ENCODE data around the gene MT1E. TPM values are rescaled to one million over a fixed set of nuclear protein-coding genes. Genes with fewer than 3 reads are reported as not detected.

MT1E gene
- total and polyA plus RNA-seq, 2 donors, result 2.1 to 126 TPM

DNA sequence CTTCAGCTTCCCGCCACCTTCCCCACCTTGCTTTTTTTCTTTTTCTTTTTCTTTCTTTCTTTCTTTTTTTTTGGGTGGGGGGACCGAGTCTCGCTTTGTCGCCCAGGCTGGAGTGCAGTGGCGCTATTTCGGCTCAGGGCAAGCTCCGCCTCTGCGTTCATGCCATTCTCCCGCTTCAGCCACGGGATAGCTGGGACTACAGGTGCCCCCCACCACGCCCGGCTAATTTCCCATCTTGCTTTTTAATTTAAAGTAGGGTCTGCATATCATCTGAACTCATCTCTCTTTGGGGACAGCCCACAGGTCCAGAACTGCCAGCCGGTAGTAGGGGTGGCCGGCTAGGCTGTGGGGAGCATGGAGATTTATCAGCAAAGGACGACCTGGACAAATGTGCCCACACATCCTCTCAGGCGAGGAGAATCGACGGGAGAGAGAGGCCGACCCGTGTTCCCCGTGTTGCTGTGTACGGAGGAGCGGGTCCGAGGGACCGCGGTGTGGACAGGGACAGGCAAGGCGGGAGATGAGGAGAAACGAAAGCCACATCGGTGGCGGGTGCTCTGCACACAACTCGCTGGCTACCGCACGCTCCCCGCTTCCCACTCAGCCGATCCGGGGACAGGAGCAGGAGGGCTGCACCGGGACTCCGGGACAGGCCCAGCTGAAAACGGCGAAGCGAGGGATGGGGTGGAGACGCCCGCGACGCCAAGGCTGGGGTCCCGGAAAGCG is 9.3 kb downstream of the MT1E start:
- no peaks in the 10 kb centered on the region for H3K36me3 ChIP-seq (ENCODE audit: control insufficient read depth in 2 of 2, insufficient read depth in 2 of 2, low read length in 1 of 2)
- peaks cover 74 to 99% of the 10 kb centered on the region in 2 donors for H3K27me3 ChIP-seq (ENCODE audit: control insufficient read depth in 2 of 2, insufficient read depth in 1 of 2, low read length in 1 of 2)
- no peaks in the 10 kb centered on the region for H3K9me3 ChIP-seq (ENCODE audit: control insufficient read depth in 2 of 2, insufficient read depth in 1 of 2, low read length in 1 of 2)
- 8% methylated on average over 47 of the region's 47 CpGs for WGBS
- H3K27ac ChIP-seq (ENCODE audit: low read depth in 1 of 2, low read length in 1 of 2), result no peak overlapping the region
- peaks cover 3 to 9% of the 10 kb centered on the region in 2 donors for H3K4me1 ChIP-seq (ENCODE audit: control insufficient read depth in 2 of 2, insufficient read depth in 2 of 2, low read length in 2 of 2)
- no peak overlapping the region for H3K4me3 ChIP-seq (ENCODE audit: low read length in 2 of 2)
- no peak for DNase-seq (ENCODE audit: low read depth in 6 of 9, low spot score in 9 of 9)

DNA sequence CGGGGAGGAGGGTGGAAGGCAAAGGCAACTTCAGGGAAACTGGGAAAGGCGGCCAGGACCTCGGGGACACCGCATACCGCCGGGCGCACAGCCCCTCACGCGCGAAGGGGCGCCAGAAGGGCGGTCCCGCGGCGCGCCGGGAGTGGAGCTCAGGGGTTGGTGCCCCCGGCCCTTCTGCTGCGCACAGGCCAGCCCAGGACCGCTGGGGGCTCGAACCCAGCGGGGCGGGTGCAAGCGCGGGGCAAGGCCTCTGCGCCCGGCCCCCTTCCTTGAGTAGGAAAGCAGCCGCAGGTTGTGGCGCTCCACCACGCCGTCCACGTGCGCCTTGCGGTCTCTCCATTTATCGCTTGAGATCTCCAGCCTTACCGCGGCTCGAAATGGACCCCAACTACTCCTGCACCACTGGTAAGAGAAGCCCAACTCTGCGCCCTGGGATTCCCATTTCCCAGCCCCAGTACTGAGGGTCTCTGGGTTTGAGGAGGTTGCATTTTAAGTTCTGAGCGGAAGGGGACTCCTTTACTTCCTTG is 9.9 kb downstream of the MT1E start:
- WGBS, result 3% methylated on average over 40 of the region's 40 CpGs
- H3K4me3 ChIP-seq (ENCODE audit: low read length in 2 of 2), result no peak overlapping the region
- no peak for DNase-seq (ENCODE audit: low read depth in 6 of 9, low spot score in 9 of 9)
- H3K27ac ChIP-seq (ENCODE audit: low read depth in 1 of 2, low read length in 1 of 2), result no peak overlapping the region
- H3K4me1 ChIP-seq (ENCODE audit: control insufficient read depth in 2 of 2, insufficient read depth in 2 of 2, low read length in 2 of 2), result peaks cover 3 to 9% of the 10 kb centered on the region in 2 donors
- peaks cover 70 to 99% of the 10 kb centered on the region in 2 donors for H3K27me3 ChIP-seq (ENCODE audit: control insufficient read depth in 2 of 2, insufficient read depth in 1 of 2, low read length in 1 of 2)
- no peaks in the 10 kb centered on the region for H3K36me3 ChIP-seq (ENCODE audit: control insufficient read depth in 2 of 2, insufficient read depth in 2 of 2, low read length in 1 of 2)
- no peaks in the 10 kb centered on the region for H3K9me3 ChIP-seq (ENCODE audit: control insufficient read depth in 2 of 2, insufficient read depth in 1 of 2, low read length in 1 of 2)

DNA sequence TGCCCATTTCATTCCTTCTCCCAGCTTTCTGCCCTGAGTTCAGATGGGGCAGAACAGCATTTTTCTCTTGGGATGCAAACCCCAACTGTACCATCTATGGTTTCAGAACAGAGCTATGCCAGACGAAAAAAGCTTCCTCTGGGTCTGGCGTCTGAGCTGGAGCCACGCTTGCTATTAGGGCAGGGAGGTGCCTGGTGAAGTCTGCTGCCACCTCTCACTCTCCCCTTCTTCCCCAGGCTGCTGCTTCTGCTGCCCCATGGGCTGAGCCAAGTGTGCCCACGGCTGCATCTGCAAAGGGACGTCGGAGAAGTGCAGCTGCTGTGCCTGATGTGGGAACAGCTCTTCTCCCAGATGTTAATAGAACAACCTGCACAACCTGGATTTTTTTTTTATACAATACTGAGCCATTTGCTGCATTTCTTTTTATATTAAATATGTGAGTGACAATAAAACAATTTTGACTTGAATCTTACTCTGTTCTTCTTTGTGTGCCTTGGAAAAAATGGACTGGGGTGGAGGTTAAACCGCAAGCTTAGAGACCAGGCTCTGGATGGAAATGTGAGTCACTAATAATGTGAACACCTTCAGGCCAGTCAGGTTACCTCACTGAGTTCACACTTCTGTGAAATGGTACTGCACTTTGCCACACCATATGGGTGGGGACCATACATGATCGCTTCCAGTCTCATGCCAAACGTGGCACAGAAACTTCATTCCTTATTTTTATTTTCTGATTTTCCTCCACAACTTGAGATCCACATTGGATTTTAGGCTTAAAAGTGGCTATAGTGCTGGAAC is 11.2 kb downstream of the MT1E start:
- peaks cover 69 to 99% of the 10 kb centered on the region in 2 donors for H3K27me3 ChIP-seq (ENCODE audit: control insufficient read depth in 2 of 2, insufficient read depth in 1 of 2, low read length in 1 of 2)

DNA sequence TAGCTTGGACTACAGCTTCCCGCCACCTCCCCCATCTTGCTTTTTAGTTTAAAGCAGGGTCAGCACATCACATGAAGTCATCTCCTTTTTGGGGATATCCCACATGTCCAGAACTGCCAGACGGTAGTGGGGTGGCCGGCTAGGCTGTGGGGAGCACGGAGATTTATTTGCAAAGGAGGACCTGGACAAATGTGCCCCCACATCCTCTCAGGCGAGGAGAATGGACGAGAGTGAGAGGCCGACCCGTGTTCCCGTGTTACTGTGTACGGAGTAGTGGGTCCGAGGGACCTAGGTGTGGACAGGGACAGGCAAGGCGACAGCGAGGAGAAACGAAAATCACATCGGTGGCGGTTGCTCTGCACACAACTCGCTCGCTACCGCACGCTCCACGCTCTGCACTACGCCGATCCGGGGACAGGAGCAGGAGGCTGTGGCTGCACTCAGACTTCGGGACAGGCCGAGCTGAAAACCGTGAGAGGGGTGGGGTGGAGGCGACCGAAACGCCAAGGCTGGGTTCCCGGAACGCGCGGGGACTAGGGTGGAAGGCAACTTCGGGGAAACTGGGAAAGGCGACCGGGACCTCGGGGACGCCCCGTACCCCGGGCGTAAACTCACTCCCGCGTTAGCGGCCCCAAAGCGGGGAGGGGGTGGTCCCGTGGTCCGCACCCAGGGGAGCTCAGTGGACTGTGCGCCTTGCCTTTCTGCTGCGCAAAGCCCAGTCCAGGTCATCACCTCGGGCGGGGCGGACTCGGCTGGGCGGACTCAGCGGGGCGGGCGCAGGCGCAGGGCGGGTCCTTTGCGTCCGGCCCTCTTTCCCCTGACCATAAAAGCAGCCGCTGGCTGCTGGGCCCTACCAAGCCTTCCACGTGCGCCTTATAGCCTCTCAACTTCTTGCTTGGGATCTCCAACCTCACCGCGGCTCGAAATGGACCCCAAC is 12.5 kb downstream of the MT1E start, which contains the start of gene MT1A:
Gene MT1A, plus strand, starts transcription at position 853 of the 937 bp plus-strand sequence. Its CDS starts 73 bp downstream, at position 926.
- H3K4me3 ChIP-seq (ENCODE audit: low read length in 2 of 2), result no peak within 1 kb of the TSS
- H3K9me3 ChIP-seq (ENCODE audit: control insufficient read depth in 2 of 2, insufficient read depth in 1 of 2, low read length in 1 of 2), result no peaks in the 10 kb centered on the region
- DNase-seq (ENCODE audit: low read depth in 6 of 9, low spot score in 9 of 9), result no peak
- H3K4me1 ChIP-seq (ENCODE audit: control insufficient read depth in 2 of 2, insufficient read depth in 2 of 2, low read length in 2 of 2), result peaks cover 4 to 12% of the 10 kb centered on the region in 2 donors
- 5% methylated on average over 68 of the region's 68 CpGs for WGBS
- H3K27ac ChIP-seq (ENCODE audit: low read depth in 1 of 2, low read length in 1 of 2), result no peak within 1 kb of the TSS
- no peaks in the 10 kb centered on the region for H3K36me3 ChIP-seq (ENCODE audit: control insufficient read depth in 2 of 2, insufficient read depth in 2 of 2, low read length in 1 of 2)
- H3K27me3 ChIP-seq (ENCODE audit: control insufficient read depth in 2 of 2, insufficient read depth in 1 of 2, low read length in 1 of 2), result peaks cover 70 to 99% of the 10 kb centered on the region in 2 donors

More for the DNA sequence above, 11.2 kb downstream of the MT1E start:
- Histone ChIP-seq H3K27ac (ENCODE audit: low read depth in 1 of 2, low read length in 1 of 2) (no peak overlapping the region), H3K36me3 (ENCODE audit: control insufficient read depth in 2 of 2, insufficient read depth in 2 of 2, low read length in 1 of 2) (no peaks in the 10 kb centered on the region), H3K4me3 (ENCODE audit: low read length in 2 of 2) (no peak overlapping the region), H3K4me1 (ENCODE audit: control insufficient read depth in 2 of 2, insufficient read depth in 2 of 2, low read length in 2 of 2) (peaks cover 3 to 9% of the 10 kb centered on the region in 2 donors), H3K9me3 (ENCODE audit: control insufficient read depth in 2 of 2, insufficient read depth in 1 of 2, low read length in 1 of 2) (no peaks in the 10 kb centered on the region)
- no peak for DNase-seq (ENCODE audit: low read depth in 6 of 9, low spot score in 9 of 9)
- WGBS, result 18% methylated on average over 9 of the region's 9 CpGs

DNA sequence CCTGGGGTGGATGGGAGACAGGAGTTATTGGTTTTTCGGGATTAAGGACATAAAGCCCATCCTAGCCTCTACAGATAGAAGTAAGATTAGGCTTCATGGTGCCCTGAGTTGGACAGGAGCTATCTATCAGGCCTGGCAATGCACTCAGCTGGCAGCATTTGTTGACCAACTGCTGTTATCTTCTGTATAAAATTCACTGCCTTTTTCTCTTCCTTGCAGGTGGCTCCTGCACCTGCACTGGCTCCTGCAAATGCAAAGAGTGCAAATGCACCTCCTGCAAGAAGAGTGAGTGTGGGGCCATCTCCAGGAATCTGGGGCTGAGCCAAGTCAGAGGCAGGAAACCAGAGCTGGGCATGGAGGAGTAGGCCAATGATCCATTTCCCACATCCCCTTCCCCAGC is 13.5 kb downstream of the MT1E start:
- no peaks in the 10 kb centered on the region for H3K36me3 ChIP-seq (ENCODE audit: control insufficient read depth in 2 of 2, insufficient read depth in 2 of 2, low read length in 1 of 2)
- no peaks in the 10 kb centered on the region for H3K9me3 ChIP-seq (ENCODE audit: control insufficient read depth in 2 of 2, insufficient read depth in 1 of 2, low read length in 1 of 2)
- WGBS, result 62% methylated on average over 1 of the region's 1 CpG
- H3K4me3 ChIP-seq (ENCODE audit: low read length in 2 of 2), result no peak overlapping the region
- DNase-seq (ENCODE audit: low read depth in 6 of 9, low spot score in 9 of 9), result no peak
- H3K27me3 ChIP-seq (ENCODE audit: control insufficient read depth in 2 of 2, insufficient read depth in 1 of 2, low read length in 1 of 2), result peaks cover 73 to 99% of the 10 kb centered on the region in 2 donors
- H3K27ac ChIP-seq (ENCODE audit: low read depth in 1 of 2, low read length in 1 of 2), result no peak overlapping the region
- peaks cover 10 to 19% of the 10 kb centered on the region in 2 donors for H3K4me1 ChIP-seq (ENCODE audit: control insufficient read depth in 2 of 2, insufficient read depth in 2 of 2, low read length in 2 of 2)

DNA sequence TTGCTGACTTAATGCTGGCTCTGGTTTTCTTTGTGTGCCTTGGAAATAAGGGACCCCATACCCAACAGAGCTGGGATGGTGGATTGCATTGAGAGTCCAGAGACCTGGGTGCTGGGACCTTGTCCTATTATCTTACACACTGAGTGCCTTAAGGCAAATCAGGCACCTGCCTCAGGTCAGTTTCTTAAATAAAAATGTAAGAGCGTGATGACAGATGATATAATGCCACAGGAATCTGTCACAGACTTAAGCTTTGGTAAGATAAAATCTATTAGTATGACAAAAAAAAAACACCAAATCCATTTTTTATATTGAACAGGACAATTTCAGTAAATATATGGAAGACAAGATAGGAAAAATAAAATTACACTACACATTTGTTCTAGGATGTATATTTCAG is 14.5 kb downstream of the MT1E start:
- Histone ChIP-seq H3K36me3 (ENCODE audit: control insufficient read depth in 2 of 2, insufficient read depth in 2 of 2, low read length in 1 of 2) (no peaks in the 10 kb centered on the region), H3K4me1 (ENCODE audit: control insufficient read depth in 2 of 2, insufficient read depth in 2 of 2, low read length in 2 of 2) (peaks cover 10 to 19% of the 10 kb centered on the region in 2 donors), H3K9me3 (ENCODE audit: control insufficient read depth in 2 of 2, insufficient read depth in 1 of 2, low read length in 1 of 2) (no peaks in the 10 kb centered on the region), H3K27ac (ENCODE audit: low read depth in 1 of 2, low read length in 1 of 2) (no peak overlapping the region), H3K4me3 (ENCODE audit: low read length in 2 of 2) (no peak overlapping the region), H3K27me3 (ENCODE audit: control insufficient read depth in 2 of 2, insufficient read depth in 1 of 2, low read length in 1 of 2) (peaks cover 74 to 99% of the 10 kb centered on the region in 2 donors)
- DNase-seq (ENCODE audit: low read depth in 6 of 9, low spot score in 9 of 9), result no peak
- WGBS, result 99% methylated on average over 1 of the region's 1 CpG

DNA sequence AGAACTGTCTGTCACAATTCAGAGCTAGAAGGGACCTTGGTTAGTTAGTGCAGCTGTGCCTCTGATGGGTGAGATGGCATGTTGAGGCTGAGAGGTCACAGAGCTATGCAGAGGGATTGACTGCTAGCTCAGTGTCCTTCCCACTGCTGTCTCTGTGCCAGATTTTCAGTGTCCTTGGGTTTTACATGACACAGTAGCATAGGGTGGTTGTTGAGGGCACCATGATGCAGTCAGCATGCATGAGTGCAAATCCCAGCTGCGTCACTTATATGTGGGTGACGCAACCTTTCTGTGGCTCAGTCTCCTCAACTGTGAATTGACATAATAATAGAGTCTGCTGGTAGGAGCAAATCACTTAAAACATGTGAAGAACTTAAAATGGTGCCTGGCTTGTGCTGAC is 15.6 kb downstream of the MT1E start:
- WGBS, result 97% methylated on average over 2 of the region's 2 CpGs
- Histone ChIP-seq H3K4me1 (ENCODE audit: control insufficient read depth in 2 of 2, insufficient read depth in 2 of 2, low read length in 2 of 2) (peaks cover 7 to 15% of the 10 kb centered on the region in 2 donors), H3K4me3 (ENCODE audit: low read length in 2 of 2) (no peak overlapping the region), H3K27me3 (ENCODE audit: control insufficient read depth in 2 of 2, insufficient read depth in 1 of 2, low read length in 1 of 2) (peaks cover 74 to 99% of the 10 kb centered on the region in 2 donors), H3K9me3 (ENCODE audit: control insufficient read depth in 2 of 2, insufficient read depth in 1 of 2, low read length in 1 of 2) (no peaks in the 10 kb centered on the region), H3K36me3 (ENCODE audit: control insufficient read depth in 2 of 2, insufficient read depth in 2 of 2, low read length in 1 of 2) (no peaks in the 10 kb centered on the region), H3K27ac (ENCODE audit: low read depth in 1 of 2, low read length in 1 of 2) (no peak overlapping the region)
- DNase-seq (ENCODE audit: low read depth in 6 of 9, low spot score in 9 of 9), result no peak

DNA sequence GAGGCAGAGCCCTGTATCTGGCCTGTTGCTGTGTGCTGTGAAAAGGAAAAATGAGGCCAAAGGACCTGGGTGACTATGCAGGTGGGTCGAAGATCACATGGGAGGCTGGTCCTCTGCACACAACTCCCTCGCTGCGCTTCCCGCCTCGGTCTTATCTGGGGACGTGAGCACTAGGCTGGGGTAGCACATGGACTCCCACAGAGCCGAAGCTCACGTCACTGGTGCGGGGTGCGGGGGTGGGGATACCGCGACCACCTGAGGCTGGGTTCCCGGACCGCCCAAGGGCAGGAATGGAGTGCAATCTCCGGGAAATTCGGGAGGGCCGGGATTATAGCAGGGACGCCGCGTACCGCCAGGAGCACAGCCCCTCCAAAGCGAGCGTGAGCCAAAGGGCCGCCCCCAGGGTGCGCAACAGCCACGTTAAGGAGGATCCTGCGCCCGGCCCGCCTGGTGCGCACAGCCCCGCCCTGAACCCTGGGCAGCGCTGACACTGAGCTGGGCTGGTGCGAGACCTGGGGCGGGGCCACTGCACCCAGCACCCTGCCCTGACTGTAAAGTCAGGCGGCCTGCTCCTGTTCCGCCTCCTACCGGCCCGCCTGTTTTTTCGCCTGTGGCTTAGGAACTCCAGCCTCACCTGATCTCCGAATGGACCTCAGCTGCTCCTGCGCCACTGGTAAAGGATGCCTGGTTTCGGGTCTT is 17.6 kb downstream of the MT1E start:
- Histone ChIP-seq H3K4me3 (ENCODE audit: low read length in 2 of 2) (peak overlapping the region in 1 of 2 donors; percentile 13), H3K27ac (ENCODE audit: low read depth in 1 of 2, low read length in 1 of 2) (no peak overlapping the region), H3K9me3 (ENCODE audit: control insufficient read depth in 2 of 2, insufficient read depth in 1 of 2, low read length in 1 of 2) (no peaks in the 10 kb centered on the region), H3K36me3 (ENCODE audit: control insufficient read depth in 2 of 2, insufficient read depth in 2 of 2, low read length in 1 of 2) (no peaks in the 10 kb centered on the region), H3K4me1 (ENCODE audit: control insufficient read depth in 2 of 2, insufficient read depth in 2 of 2, low read length in 2 of 2) (peaks cover 7 to 10% of the 10 kb centered on the region in 2 donors), H3K27me3 (ENCODE audit: control insufficient read depth in 2 of 2, insufficient read depth in 1 of 2, low read length in 1 of 2) (peaks cover 86 to 100% of the 10 kb centered on the region in 2 donors)
- WGBS, result 5% methylated on average over 42 of the region's 42 CpGs
- DNase-seq (ENCODE audit: low read depth in 6 of 9, low spot score in 9 of 9), result peak in 2 of 9 donors; percentile 32 to 51
